Left kidney (tissue), 2 donors: ENCODE results near the gene PBX1. TPM values are rescaled to one million over a fixed set of nuclear protein-coding genes. Genes with fewer than 3 reads are reported as not detected.
A peak's percentile ranks its signal among the peaks of the same experiment; 100 is the strongest.
"Not testable (repeated sequence)": the region's sequence is repeated elsewhere in the genome, so short reads cannot be mapped to it uniquely, and the experiment has no call there.

Source experiments
- DNase-seq: peaks from one replicate; pipeline ENCODE4 v3.0.0-alpha.2; 2013
- polyA plus RNA-seq: library from polyadenylated mRNA; unstranded; fragments of 120-200 nt; gene quantifications from one replicate; pipeline ENCODE4 v1.2.1, GENCODE V29; 2013; ENCODE audit not compliant: insufficient read length

The PBX1 gene
- polyA plus RNA-seq, 1 donor, result 172 TPM

DNA sequence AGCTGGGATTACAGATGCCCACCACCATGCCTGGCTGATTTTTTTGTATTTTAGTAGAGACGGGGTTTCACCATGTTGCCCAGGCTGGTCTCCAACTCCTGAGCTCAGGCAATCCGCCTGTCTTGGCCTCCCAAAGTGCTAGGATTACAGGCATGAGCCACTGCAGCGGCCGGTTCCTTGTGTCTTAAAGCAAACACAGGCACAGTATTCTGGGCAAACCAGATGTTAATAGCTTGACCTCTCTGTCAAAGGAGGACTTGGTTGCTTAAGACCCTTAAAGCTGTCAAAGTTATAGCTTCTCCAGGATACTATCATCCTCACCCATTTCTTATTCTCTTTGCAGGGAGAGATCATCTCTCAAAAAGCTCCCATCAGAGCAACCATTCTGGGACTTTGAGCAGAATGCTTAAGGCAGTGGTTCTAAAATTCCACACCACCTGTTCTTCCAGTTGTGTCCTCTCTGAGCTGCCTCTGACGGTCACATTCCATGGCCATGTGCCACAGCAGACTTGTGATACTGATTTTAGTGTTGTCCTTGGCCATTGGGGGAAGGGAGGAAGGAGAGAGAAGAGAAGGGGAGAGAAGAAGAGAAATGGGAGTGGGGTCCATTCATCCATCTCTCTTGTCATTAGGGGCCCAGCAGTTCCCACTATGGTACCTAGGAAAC lies 81.8 kb downstream of the PBX1 start:
- DNase-seq, result no peak

DNA sequence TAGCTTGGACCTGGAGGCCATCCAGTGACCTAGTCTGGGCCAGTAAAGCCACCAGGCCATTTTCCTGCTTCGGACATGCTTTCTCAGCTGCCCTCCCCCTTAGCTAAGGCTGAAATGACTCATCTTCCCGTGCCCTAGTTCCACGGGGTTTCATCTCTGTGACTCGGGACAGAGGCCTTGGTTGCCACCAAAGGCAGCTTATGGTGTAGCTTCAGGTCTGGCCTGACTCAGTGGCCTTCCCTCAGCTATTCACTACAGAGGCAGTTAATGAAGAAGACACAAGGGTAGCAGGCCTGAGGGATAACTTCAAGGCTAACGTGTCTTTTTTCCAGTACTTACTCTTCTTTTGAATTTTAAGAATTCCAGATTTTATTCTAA lies 82.4 kb downstream of the PBX1 start:
- no peak for DNase-seq

DNA sequence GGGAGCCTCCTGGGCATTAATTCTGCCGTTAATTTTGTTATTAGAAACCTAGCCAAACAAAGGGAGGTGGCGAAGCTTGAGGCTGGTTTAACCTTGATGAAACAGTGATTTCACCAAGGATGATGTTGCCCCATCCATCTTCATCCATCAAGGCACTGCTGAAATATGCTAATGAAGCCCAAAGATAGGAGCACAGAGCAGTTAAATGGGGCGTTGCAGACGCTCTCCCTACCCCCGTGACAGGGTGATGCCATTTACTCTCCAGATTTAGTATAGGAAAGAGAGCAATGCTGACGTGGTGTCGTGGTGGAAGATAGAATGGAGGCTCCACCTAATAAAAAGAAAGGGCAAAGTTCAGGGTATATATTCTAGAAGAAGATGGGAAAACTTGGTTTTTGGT lies 84.0 kb downstream of the PBX1 start:
- DNase-seq, result no peak

DNA sequence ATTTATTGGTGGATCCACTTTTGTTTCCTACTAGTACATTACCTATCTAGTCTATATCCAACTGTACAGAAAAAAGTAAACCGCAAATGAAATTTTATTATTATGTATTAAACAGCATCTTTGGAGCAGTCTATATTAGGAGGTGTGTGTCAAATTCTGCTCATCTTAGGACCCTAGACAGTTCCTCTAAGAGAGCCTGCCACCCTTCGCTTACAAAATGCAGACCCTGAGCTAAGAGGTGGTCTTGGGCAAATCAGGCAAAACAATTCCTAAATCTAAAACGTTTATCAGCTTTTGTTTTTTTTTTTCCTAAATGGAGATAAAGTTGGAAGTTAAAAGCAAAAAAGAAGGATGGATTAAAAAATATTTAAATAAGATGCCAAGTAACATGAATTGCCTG lies 85.3 kb downstream of the PBX1 start:
- no peak for DNase-seq

DNA sequence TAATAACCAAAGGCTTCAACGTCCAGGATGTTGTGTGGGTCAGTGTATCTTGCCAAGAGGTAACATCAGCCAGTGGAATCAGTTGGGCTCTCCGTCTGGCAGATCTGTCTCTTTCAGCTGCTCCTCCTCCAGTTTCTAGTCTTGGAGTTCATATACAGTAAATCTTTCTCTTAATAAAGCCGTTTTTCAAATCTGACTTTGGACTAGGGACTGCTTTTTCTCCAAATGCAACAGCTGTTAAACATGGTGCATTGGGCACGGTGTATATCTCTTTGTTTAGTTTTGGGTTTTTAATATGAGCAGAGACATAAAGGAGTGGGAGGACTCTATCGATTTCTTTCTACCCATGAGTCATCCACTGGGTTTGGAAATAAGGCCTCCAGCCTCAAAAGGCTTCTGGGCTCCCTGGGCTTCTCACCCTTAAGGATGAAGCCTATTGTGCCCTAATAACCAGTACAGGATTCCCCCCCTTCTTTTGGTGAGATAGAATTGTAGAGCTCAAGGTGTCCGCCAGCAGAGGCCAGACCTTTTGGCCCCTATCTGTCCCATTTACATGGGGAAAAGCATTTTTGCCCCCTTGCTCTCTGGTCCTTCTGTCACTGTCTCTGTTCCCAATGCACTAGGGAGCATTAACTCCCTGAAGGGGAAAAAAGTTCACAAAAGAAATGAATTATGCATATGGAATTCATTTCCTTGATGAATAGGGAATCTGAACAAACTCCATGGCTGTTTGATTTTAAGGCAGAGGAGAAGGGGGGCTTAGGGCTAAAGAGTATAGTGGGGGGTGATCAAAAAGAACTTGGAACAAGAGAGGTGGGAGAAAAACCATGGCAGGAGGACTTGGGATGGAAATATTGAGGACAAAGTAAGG lies 86.0 kb downstream of the PBX1 start:
- no peak for DNase-seq

DNA sequence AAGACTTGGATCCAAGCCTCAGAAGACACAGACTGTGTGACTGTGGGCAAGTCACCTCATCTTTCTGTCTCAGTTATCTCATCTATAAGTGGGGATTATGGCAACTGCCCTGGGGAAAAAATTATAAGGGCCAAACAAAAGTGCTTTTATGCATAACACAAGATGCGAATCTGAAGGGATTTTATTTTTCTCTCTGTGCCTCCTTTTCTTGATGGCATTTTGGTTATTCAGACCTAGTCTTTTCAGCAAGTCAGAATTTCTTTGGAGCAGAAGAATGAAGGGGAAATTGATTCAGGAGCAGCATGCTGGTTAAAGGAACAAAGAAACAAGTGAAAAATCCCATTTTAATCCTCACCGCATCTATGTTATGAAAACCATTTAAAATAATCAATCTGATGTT lies 86.9 kb downstream of the PBX1 start:
- DNase-seq, result no peak

DNA sequence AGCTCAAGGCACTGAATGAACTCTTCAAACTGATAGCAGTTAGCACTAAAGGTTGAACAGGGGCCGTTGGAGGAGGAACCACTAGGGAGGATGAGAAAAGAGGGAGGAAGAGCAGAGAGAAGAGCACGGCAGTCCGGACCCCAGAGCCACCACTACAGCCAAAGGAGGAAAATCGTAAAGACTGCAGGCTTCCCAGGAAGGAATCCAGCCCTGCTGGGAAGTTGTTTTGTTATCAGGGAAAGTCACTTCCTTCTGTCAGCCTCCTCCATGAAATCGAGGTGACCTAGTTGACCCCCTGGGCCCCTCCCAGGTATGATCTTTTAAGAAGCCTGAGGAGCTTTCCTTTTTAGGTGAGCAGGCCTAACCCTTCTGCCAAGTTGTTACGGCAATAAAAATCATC lies 88.2 kb downstream of the PBX1 start:
- no peak for DNase-seq

DNA sequence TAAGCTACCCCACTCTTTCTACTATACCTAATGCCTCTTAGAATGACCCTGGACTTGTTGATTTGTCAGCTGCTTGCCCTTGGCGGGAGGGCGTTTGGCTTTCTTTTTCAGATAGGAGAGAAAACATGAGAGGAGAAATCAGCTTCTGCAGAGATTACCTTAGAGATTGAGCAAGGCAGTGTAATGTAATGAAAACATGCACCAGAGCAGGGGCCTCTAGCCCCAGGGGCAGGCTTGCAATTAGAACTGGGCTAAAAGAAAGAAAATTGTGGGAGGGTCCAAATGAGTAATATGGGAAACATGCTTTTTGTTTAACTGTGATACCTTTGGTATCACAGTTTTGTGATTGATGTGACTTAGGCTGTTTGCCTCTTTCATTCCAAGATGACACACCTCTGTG lies 89.7 kb downstream of the PBX1 start:
- DNase-seq, result no peak

DNA sequence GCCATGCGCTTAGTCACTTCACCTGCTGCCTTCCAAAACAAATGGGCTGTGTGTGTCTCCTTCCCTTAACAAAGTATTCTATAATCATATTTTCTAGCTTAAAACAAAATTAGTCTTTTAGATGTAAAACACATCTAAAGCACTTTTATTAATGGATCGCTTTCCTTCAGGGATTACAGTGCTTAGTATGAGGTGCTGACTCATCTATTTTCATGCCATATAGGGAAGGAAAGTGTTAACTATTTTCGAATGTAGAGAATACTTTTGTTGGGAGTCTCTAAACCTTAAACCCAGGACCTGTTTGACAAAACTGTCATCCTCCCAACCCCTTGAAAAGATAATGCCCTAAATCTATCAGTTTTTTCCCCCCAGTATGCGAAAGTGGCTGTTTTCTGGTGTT lies 90.2 kb downstream of the PBX1 start:
- no peak for DNase-seq

DNA sequence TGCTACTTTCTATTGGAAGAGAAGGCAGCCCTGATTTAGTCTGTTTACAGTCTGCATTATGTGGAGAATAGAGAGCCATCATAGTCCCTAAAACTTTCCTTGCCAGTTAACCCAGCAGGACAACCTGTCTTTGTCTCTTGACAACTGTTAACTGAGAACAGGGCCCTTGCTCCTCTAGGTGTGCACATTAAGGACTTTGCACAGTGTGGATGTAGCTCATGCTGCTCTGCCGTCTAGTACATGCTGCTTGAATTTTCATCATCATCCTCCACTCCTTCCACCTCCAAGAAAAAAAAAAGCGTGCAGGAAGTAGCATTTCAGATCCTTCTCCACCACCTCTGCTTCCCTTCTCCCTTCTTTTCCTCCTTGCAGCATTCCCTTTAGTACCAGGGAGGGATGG lies 91.5 kb downstream of the PBX1 start:
- DNase-seq, result no peak

DNA sequence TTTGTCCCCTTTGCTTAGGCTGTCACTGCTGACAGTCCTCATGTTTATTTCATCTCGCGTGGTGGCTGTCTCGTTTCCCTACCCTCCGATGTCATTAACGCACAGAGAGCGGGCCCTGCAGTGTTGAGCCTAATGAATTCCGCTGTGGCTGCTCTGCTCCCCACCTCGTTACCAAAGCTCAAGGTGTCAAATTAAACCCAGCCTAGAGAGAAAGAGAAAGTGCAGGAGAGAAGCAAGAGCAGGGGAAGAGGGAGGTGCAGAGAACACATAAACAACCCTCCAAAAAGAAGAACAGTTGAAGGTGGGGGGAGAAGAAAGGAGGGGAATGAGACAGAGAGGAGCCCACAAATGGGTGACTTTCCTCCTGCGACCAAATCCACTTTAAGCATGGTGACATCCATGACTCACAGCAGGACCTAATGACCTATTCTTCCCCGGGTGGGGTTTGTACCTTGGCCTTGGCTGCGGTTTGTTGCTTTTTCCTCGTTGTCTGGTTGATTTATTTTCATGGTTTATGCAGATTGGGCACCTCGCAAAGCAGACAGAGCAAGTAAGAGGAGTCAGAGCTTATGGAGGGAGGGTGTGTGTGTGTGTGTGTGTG lies 92.5 kb downstream of the PBX1 start:
- DNase-seq, result peak; percentile 46

DNA sequence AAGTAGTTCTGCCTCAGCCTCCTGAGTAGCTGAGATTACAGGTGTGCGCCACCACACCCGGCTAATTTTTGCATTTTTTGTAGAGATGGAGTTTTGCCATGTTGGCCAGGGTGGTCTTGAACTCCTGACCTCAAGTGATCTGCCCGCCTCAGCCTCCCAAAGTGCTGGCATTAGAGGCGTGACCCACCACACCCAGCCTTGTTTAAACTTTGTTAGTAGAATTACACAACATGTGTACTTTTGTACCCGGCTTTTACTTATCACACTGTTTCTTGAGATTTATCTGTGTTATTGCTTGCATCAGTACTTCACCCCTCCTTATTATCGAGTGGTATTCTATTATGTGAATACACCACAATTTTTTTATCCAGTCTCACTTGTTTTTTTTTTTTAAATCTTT lies 94.0 kb downstream of the PBX1 start:
- not testable (repeated sequence) for DNase-seq

DNA sequence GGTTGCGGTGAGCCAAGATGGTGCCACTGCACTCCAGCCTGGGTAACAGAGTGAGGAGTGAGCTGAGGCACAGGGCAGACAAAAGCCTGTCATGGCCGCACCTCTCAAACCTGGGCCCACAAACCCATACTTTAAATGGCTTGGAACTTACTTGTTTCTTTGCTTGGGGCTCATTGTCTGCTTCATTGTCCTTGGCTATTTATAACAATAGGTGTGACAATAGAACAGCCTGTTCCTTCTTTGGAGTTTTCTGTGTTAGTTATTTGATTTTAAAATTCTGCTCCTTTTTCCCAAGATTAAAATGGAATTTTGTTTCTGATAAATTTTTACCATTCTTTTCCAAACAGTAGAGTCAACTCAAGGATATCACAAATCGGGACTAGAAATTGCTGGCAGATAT lies 94.7 kb downstream of the PBX1 start:
- DNase-seq, result no peak

DNA sequence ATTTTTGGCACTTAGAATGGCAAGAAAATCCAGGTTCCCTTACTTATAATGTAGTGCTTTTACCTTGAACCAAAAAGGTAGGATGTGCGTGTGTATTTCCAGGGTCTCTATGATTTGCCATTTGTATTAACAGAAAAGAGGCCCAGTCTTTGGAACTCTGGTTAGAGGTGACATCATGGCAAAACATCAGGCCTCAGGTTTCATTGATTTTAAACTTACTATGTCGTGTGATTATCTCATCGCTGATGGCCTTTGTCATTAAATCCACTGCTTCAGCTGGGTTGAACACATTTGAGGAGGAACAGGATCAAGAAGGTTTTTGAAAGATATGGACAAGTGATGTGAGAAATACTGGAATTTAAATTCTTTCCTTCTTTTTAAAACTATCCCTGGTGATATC lies 95.2 kb downstream of the PBX1 start:
- DNase-seq, result no peak

DNA sequence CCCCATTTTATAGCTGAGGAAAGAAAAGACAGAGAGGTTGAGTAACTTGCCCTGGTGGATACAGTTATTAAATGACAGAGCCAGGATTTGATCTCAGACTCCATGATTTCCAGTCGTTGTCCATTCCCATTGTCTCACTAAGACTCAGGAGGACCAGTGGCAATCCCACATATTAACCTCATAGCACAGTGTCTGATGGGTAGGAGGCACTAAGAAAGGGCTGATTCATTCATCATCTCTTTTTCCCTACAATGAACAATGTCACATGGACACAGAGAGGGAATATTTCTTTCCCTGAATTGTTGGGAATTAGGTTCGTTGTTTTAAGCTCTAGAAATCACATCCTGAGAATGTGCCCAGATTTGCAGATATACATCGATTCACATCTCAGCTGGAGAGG lies 99.9 kb downstream of the PBX1 start:
- no peak for DNase-seq

DNA sequence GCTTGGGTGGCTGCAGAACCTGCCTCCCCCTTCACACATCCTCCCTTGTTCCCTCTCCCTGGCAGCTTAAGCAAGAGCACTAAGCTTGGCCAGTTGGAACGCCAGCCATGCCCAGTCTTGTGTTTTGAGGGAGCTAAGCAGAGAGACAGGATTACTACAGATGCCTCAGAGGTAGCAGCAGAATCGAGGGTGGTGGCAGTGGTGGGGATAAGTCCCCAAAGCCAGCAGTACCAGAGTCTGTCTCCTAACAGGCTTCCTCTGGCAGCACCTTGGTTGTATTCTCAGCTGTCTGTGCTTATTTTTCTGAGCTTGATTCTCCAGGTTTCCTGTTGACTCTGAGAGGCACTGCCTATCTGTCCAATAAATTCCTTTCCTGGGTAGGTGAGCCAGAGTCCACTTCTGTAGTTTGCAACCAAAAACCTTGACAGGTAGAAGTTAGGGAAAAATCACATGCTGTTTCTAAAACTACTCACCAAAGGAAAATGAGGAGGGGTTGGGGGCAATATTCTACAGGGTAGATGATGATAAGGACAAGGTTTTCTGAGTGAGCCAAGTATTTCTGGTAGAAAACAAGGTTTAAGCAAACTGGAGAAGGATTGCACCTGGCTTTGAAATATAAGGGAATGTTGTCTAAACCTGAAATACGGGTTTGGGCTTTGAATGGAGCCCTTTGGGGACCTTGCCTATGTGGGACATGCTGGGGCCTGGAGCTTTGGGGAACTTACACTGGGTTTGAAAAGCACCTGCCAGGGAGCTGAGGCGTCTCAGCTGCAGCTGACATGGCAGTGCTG lies 100.8 kb downstream of the PBX1 start:
- DNase-seq, result peak; percentile 47

DNA sequence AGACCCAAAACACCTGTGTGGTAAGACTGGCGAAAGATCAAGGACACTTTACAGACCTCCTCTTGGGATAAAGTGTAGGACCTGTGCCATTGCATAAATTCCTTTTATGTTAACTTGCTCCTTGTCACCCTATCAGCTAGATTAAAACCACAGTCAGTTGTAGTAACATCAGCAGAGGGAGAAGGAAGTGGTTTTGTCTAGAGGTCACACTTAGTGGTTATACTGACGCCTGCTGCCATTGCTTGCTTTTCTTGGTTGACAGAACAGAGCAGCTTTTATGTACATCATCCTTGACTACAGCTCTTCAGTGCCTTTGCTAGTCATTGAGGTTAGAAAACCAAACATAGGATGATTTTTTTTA lies 101.4 kb downstream of the PBX1 start:
- no peak for DNase-seq

DNA sequence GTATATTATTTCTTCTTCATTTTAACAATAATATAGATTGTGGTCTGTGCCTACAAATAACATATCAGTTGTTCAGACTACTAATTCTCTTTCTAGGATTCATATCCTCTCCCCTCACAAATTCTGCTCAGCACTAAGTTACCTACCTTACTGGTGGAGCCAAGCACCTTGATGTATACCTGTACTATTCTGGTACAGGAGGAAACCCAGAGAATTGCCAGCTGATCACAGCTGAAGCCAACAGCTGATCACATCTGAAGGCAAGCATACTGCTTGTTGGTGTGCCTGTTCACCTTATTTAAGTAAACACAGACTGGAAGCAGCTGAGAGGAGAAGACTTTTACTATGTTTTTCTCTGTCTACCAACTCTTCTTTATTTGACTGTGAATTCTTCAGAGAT lies 101.8 kb downstream of the PBX1 start:
- no peak for DNase-seq

DNA sequence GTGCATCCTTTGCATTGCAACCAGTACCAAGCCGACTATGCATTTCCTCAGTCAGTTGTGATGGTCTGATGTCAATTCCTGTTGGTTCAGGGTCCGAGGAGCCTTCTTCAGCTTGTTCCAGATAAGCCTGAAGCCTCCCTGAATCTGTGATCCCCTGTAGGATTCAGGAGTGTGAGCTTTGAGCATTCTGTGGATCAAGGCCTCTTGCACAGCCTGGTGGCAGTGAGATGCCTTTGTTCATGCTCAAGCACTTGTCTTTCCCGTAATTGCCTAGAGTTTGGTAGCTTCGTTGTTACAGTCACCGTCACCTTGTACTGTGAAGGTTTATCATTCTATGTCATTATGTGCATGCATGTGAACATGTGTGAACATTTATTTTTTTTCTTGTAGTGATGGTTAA lies 103.5 kb downstream of the PBX1 start:
- DNase-seq, result no peak

DNA sequence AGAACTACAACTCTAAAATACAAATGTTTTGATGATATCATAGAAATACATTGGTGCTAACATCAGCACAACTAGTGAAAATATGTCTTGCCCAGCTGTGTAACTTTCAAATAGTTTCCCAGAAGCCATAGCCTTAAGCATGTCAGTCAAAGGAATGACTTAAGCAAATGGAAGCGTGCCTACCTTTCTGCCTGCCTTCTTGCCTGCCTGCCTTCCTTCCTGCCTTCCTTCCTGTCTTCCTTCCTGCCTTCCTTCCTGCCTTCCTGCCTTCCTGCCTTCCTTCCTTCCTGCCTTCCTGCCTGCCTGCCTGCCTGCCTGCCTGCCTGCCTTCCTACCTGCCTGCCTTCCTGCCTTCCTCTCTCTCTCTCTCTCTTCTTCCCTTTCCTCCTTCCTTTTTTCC lies 104.0 kb downstream of the PBX1 start:
- no peak for DNase-seq

DNA sequence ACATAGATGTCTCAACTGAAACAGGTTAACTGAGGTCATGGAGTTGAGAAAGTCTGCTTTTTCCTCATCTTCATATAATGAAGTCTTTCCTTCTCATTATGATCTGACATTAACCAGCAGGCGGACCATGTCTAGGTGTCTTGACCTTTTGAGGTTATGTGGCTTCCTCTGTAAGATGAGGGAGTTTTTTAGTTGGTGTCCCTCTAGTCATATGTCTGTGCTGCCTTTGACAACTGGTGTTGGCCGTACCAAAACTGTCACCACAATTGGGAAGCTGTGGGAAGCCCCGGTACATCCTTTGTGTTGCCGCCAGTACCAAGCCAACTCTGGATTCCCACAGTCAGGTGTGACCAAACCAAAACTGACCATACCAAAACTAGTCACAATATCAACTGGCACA lies 105.1 kb downstream of the PBX1 start:
- DNase-seq, result no peak

DNA sequence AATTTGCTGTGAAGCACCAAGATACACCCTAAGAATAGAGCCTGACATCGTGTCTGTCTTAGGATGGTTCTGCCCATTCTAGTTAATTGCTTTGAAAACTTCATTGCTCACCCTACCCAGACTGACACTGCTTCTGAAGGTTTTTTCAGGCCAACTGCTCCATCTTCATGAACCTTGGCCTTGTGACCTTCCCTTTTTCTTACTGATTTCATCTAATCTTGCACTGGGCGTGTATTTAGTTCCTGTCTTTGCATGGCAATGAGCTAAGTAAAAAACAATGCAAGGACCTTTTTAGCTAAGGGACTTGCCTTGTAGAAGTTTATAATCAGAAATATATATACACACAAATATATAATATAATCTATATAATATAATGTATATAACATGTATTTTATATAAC lies 108.0 kb downstream of the PBX1 start:
- no peak for DNase-seq

DNA sequence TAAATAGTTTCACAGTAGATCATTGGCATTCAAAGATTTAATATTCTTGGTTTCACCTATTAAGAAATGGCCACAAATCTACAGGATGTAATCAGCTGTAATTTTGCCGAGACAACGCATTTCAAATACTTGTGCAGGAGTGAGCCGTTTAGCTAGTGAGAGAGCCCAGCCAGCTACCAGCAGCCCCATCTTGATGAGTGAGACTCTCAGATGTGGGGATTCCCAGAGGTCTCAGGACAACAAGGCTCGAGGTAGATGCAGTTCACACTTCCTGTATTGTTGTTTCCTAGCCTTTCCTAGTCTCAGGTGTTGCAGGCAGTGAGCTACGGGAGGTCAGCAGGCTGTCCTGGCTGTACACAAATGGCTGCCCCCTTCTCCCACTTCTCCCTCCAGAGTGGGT lies 108.6 kb downstream of the PBX1 start:
- DNase-seq, result no peak
